Posterior vena cava (tissue), 2 donors: ENCODE measurements around the gene DPP6. TPM values are rescaled to one million over a fixed set of nuclear protein-coding genes. Genes with fewer than 3 reads are reported as not detected.

ENCODE experiments used
- DNase-seq: peaks from one replicate; pipeline ENCODE4 v3.0.0-alpha.2; 2020; ENCODE audit warnings: low spot score
- intact Hi-C, 2 donors: fragments of 100-400 bp; cut with DNase I; formaldehyde crosslinking; loops; one replicate each; pipeline versions ENCODE4 v1.14.1 to v1.14.2; 2022 to 2023
- total RNA-seq, 2 donors: library from RNA; stranded (reverse); fragmentation: NEBNext Ultra II Directional; extraction: Animal tissue kit (Norgen Biotek cat#: 25700); gene quantifications; one replicate each; pipeline ENCODE4 v1.2.1, GENCODE V29; 2021
- donor health status: DM: yes; HTN: yes; CAD: no.
- donor health status: DM: yes; HTN: yes; CAD: no.

The DPP6 gene
- total RNA-seq, 2 donors from 2014 or later, result 0.10 to 1.2 TPM

DNA sequence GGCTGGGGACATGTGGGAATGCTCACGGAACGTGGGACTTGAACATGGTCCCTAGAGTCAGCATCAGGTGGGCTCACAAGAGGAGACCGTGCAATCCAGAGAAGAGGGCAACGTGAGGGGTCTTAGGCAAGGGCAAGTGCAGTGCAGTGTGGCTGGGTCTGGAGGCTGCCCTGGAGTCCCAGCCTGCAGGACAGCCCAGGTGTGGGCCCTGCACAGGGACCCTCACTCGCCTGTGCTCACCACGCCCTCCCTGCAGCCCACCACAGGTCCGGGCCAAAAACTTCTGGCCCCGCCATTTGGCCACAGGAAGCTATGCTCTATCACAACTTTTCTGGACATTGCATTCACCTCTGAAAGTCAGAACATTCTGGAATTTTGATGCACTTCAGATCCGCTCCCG lies 817.2 kb downstream of the DPP6 start:
- DNase-seq, result peak; percentile 30
- intact Hi-C loops, result no loop called here

DNA sequence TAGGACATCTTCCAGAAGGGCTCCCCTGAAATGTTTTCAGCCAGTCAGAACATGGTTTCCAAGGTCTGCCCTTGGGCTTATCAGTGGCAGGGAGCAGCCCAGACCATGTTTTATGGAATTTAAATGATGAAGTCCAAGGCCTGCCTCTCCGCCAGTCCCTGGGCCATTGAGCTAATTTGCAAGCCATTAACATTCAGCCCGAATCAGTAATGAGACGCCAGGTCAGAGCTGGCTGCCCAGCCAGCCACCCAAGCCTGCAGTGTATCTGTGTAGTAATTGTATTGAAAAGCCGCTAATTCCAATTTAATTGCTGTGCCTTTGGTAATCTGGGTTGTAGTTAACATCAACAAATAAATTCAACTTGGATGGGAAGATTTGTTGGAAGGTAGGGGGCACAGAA lies 819.3 kb downstream of the DPP6 start:
- peak; percentile 59 for DNase-seq

DNA sequence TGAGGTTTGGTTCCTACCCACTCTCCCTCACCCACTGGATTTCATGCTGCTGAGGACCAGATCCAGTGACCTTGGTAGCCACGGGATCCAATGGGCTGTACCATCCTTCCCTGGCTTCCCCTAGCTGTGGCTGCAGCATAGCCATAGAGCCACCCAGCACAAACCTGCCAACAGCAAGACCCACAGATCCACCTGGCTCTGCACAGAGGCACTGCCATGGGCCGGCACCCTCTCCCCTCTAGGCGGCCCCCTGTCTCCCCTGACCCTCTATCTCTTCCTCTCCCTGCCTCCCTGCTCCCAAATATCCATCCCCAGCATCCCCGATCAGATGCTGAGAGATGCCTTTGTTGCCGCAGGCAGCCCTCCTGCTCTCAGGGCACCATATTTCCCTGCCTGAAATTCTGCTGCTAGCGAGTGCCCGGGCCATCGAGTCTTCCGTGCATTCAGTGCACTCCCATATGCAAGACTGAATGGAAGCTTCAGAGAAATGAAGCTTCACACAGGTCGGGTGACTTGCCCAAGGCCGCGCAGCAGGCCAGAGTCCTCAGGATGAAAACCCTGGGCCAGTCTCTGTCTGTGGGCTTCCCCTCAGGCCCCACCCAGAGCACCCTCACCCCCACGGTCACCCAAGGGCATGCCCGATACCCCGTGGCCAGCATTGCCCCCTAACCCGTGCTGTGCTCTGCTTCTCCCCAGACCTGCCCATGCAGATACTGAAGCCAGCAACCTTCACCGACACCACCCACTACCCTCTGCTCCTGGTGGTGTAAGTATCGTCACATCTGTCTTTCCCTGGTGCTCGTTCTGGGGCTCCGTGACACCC lies 819.9 kb downstream of the DPP6 start:
- intact Hi-C loops, result no loop called here
- no peak for DNase-seq

More for the DNA sequence above, 819.3 kb downstream of the DPP6 start:
- intact Hi-C loops, result no loop called here

DNA sequence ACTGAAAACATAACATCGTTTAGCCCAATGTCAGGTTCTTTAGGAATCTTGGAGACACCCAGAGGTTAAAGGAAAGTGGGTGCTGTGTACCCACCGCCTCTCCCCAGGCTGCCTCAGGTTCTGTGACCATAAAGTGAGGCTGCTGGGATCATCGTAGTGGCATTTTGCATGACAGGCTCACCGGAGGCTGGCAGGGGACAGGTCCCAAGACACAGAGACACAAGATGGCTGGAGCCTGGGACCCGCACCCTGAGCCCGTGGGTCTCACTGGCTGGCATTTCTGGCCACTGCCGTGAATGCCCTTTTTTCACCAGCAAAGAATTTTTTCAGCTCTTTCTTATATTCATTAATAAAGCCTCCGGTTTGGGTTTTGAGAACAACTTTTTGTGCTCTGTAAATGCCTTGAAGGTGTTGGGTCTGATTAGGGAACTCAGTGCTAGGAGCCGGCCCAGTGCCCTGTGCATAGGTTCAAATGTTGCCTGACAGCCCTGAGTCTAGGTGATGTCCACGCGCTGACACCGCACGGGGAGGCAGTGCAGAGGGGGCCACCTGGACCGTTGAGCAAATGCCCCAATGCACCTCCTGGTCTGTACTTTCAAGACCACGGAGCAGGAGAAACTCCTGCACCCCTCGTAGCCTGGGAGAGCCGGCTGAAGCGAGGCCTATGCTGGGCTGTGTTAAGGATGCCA lies 820.8 kb downstream of the DPP6 start:
- intact Hi-C loops, result no loop called here
- no peak for DNase-seq

DNA sequence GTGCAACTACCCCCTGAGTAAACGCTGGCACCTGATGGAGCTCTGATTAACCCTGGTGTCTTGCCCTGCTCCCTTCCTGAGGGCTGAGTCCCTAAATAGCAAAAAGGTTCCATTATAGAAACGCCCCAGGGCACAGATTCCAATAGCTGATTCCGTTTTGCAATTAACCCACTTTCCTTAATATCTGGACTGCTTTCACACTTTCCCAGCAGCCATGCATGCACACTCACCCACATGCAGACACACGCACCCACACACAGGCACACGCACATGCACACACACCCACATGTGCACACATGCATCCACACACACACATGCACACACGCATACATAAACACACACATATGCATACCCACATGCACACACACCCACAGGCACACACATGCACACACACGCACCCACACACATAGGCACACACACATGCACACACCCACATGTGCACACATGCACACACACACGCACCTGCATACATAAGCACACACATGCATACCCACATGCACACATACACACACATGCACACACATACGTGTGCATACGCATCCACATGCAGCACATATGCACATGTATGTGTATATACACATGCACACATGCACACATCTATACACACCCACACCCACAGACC lies 821.4 kb downstream of the DPP6 start:
- no peak for DNase-seq
- intact Hi-C loops, result no loop called here

DNA sequence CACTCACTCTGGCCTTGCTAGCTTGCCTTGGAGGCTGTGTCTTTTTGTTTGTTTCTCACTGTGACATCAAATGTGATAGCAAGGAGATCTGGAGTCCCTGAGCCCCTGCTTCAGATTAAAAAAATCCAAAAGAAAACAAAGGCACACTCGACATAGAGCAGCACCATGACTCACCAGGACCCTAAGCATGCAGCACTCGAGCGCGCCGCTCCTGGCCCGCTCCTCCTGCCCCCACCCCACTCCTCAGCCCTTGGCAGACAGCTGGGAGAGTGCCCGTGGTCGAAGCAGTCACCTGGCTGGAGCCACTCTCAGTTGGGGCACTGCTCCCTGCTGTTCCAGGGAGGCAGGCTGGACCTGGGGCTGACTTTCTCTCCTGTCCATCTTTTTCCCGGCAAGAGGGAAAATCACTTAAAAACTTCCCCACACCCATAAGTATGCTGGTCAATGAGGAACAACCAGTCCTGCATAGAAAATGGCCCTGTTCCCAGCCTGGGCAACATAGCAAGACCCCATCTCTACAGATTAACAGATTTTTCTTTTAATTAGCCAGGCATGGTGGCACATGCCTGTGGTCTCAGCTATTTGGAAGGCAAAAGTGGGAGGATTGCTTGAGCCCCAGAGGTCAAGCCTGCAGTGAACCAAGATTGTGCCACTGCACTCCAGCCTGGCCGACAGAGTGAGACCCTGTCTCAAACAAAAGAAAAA lies 822.4 kb downstream of the DPP6 start:
- no peak for DNase-seq
- intact Hi-C loops, result no loop called here

DNA sequence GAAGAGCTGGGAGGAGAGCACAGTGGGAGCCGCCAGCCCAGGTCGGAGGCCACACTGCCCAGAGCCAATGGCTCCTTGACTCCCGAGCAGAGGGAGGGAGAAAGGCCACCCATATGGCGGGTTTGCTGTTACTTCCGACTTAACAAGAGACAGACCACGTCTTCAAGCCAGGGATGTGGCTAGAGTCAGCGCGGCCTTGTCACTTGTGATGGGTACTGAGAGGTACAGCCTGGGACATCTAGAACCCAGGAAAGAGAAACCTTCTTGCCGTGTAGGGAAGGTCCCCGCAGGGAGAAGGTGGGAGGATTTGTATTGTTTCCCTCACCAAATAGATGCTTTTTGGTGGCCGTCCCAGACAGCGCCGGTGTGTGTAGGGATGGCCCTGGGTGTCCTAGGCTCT lies 823.1 kb downstream of the DPP6 start:
- no peak for DNase-seq
- intact Hi-C loops, result no loop called here

DNA sequence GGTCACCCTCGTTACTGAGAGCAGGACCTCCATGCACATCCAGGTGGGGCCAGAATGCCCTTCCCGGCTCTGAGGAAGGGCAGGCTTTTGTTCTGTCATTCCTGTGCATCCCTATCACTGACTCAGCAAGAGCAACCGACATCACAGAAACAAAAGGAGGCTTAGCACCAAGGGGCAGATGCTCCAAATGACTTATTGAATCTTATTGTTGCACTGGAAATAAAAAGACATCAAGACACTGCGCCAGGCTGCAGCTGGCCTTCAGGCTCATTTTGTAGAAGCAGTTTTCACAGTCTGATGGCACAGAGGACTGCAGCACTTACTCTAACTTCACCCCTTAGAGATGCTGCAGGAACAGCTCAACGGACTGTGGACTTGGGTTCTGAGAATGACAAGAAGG lies 824.3 kb downstream of the DPP6 start:
- intact Hi-C loops, result no loop called here
- DNase-seq, result no peak

DNA sequence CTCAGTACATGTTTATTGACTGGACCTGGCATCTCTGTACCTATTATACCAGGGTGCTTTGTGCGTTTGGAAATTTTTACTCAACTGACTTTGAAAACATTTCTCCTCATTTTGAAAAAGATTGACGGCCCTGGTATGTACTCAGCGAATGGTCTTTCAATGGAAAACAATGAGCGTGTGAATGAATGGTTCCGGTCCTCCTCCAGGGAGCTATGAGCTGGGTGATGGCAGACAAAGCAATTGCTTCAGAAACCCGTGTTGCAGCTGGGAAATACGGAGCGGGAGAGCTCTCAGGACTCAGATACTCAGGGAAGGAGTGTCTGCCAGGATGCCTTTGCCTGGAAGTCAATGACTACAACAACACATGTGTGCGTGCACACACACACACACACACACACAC lies 824.8 kb downstream of the DPP6 start:
- no peak for DNase-seq
- intact Hi-C loops, result no loop called here

DNA sequence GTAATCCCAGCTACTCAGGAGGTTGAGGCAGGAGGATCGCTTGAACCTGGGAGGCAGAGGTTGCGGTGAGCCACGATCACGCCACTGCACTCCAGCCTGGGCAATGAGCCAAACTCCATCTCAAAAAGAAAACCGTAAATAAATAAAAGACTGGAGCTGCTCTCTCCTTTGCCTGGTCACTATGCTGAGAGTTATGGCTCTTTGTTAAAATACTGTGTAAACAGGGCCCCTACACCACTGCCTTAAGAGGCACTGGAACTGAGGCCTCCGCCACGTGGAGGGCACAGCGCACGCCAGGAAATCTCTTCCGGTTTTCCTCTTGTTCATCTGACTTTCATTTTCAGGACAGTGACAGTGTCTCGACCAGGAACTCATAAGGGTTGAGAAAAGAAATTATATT lies 827.4 kb downstream of the DPP6 start:
- intact Hi-C loops, result no loop called here

DNA sequence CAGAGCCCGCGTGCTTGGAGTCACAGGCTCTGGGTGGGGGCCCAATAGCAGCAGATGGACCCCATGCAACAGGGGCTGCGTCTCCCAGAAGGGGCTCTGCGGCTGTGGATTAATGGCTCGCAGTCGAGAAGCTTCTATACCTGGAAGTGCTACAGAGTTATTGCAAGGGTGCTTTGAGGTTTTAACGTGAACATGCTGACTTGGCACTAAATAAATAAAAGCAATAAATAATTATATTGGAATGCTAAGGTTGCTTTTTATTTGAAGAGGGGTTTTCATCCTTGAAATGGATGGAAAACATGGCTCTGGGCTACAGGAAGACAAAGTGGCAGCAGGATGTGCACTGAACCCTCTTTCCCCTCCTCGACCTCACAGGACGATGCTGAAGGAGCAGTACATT lies 828.3 kb downstream of the DPP6 start:
- intact Hi-C loops, result no loop called here
- no peak for DNase-seq

More for the DNA sequence above, 827.4 kb downstream of the DPP6 start:
- DNase-seq, result no peak

DNA sequence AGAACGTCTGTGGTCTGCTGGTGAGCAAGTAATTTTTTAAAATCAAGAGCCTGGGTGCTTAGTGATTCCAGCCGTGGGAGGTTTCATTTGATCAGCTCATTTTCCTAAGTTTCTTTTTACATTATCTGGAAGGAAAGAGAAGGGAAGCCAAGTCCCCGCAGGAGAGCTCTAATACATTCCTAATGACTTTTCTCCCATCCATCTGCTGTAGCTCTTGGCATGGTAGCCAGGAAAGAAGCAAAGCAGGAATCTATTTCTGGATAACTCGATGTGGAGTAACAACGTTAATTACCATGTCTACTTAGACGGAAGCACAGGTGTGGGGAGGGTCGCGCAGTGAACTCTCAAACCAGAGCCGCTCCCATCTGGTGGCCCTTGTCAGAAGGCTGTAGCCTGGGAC lies 828.8 kb downstream of the DPP6 start:
- intact Hi-C loops, result no loop called here
- DNase-seq, result no peak

DNA sequence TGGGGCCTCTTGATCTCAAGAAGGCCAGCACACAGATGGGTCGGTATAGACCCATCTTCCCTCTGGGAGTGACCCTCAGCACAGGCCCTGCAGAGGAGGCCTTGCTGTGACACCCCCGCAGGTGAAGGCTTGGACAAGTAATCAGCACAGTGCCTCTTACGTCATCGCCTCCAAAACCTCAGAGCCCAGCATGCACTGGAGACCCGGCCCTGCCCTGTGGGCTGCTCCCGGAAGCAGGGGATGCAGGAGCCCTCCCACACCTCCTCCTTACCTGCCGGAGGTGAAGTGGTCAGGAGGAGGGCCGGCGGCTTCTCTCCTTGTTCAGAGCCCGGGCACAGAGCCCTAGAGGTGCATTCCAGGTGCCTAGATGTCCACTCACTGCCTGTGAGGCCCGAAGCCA lies 829.3 kb downstream of the DPP6 start:
- intact Hi-C loops, result no loop called here
- no peak for DNase-seq

DNA sequence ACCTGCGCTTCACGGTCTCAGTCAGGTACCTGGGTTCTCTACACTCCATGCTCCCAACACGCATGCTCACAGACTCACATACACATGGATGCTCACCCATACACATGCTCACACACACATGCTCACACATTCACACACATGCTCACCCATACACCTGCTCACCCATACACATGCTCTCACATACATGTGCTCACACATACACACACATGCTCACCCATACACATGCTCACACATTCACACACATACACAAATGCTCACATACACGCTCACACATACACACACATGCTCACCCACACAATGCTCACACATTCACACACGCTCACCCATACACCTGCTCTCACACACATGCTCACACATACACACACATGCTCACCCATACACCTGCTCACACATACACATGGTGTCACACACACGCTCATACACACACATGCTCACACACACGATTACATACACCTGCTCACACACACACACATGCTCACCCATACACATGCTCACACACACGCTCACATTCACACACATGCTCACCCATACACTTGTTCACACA lies 830.8 kb downstream of the DPP6 start:
- intact Hi-C loops, result no loop called here
- DNase-seq, result no peak

DNA sequence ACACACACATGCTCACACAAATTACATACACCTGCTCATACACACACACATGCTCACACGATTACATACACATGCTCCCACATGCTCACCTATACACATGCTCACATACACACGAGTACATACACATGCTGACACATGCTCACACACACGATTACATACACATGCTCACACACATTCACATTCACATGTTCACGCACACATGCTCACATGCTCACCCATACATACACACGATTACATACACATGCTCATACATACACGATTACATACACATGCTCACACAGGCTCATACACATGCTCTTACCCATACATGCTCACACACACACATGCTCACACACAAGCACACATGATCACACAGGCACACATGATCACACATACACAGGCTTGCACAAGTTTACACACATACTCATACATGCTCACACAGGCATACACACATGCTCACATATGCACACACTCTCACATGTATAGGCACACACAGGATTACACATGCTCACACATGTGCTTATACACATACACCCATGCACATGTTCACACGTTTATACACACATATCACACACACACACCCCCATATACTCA lies 832.2 kb downstream of the DPP6 start:
- intact Hi-C loops, result no loop called here
- DNase-seq, result no peak

DNA sequence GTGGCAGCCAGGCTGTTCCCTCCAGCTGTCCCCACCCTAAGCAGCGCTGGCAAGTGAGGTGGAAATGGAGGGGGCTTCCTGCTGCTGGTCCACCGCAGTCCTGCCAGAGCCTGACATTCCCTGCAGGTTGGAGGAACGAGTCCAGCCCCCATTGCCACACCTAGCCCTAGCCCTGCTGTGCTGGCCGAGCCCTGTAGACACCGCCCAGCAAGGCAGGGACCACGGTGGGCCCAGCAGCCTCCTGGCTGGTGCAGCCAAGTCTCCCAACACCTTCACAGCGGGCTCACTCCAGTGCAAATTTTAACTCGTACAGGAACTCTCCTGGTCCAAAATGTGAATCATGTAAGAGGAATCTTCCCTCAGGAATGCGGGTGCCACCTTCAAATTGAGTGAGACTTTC lies 834.4 kb downstream of the DPP6 start:
- intact Hi-C loops, result no loop called here
- no peak for DNase-seq

DNA sequence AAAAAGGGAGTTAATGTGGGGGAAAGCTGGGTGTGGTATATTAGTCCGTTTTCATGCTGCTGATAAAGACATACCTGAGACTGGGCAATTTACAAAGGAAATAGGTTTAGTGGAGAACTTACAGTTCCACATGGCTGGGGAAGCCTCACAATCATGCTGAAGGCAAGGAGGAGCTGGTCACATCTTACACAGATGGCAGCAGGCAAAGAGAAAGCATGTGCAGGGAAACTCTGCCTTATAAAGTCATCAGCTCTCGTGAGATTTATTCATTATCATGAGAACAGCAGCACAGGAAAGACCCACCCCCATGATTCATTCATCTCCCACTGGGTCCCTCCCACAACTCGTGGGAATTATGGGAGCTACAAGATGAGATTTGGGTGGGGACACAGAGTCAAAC lies 836.5 kb downstream of the DPP6 start:
- no peak for DNase-seq
- intact Hi-C loops, result no loop called here

DNA sequence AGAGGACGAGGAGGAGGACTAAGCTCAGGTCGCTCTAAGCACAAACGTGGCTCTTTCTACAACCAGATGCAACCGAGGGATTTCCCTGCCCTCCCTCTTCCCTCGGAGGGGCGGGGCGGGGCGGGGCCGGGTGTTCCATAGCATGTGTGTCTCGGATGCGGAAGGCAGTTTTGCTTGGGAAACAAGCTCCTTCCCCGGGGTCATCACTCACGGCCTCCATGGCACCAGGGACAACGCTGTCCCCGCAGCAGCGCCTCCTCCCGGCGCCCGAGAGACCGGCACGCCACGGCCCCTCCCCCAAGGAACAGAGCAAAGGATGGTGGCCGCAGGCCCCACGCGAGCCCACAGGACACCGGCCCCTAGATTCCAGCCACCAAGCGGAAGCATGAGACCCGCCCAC lies 840.3 kb downstream of the DPP6 start:
- intact Hi-C loops, result no loop called here
- DNase-seq, result no peak

DNA sequence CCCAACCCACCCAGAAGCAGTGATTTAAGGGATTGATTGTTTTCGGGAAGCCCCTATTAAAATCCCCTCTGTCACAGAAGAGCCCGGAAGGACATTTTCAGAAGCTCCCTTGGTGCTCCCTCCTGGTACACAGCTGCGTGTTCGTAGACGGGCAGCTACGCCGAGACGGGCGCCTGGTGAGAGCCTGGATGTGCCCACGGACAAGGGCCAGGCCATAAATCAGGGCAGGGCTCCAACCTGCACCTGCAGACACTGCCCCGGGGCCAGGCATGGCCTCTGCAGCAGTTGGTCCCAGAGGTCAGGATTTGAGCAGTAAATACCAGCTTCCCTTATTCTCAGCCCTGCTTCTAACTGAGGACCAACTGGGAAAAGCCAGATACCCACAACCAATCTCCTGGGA lies 843.9 kb downstream of the DPP6 start:
- DNase-seq, result no peak
- intact Hi-C loops, result no loop called here
